H1 (cell line): Measurements from ENCODE around the gene CELSR3. TPM values are rescaled to one million over a fixed set of nuclear protein-coding genes. Genes with fewer than 3 reads are reported as not detected.

Experiments used
- ASH2L ChIP-seq: fragments of 200-600, 300-600 bp; sonication (generic); IDR thresholded peaks from one replicate; pipeline ENCODE4 v1.7.1; 2017; ENCODE audit warnings: low read length
- JUN ChIP-seq: IDR thresholded peaks from 2 replicates; pipeline ENCODE4 v1.6.1; 2011; ENCODE audit warnings: low read depth, mild to moderate bottlenecking, improper control_type of control experiment, low read length
- NRF1 ChIP-seq: IDR thresholded peaks from 2 replicates; pipeline ENCODE4 v1.6.1; 2011; ENCODE audit warnings: mild to moderate bottlenecking, low read depth, low read length, improper control_type of control experiment
- YY1 ChIP-seq: IDR thresholded peaks from 2 replicates; pipeline ENCODE4 v1.6.1; 2011; ENCODE audit warnings: low read depth, mild to moderate bottlenecking, low read length
- polyA plus RNA-seq, 7 experiments: library from polyadenylated mRNA; depleted of rRNA in 3 of 7; stranded (reverse) in 5 of 7; unstranded in 2 of 7; fragments of >200 nt in 5 of 7; fragments of 200-250 nt in 2 of 7; gene quantifications; 1 replicate in 5 of 7; 2 replicates in 1 of 7; 4 replicates in 1 of 7; pipeline versions ENCODE4 v1.2.1 to v1.2.3, GENCODE V29; 2011 to 2013; ENCODE audit warnings: missing spikeins in 2 of 7, mixed read lengths in 2 of 7
- total RNA-seq: library from RNA; stranded (reverse); fragmentation: NEBNext Ultra II Directional; extraction: Animal tissue kit (Norgen Biotek cat#: 25700); gene quantifications from 2 replicates; pipeline ENCODE4 v1.2.1, GENCODE V29; 2021
- TF ChIP-seq, protein P1 (sequence below): fragments of 300-600 bp; sonication (generic); IDR thresholded peaks from 2 replicates; pipeline ENCODE4 v1.7.1; 2012; ENCODE audit warnings: low read length, moderate library complexity, mild to moderate bottlenecking, inconsistent platforms; ENCODE audit not compliant: insufficient replicate concordance

CELSR3 gene
- total and polyA plus RNA-seq, 2 of the 8 experiments (the other 6 are each of a cell fraction or from before 2014, with no cell fraction given) = 11.6 to 29.5 TPM

DNA sequence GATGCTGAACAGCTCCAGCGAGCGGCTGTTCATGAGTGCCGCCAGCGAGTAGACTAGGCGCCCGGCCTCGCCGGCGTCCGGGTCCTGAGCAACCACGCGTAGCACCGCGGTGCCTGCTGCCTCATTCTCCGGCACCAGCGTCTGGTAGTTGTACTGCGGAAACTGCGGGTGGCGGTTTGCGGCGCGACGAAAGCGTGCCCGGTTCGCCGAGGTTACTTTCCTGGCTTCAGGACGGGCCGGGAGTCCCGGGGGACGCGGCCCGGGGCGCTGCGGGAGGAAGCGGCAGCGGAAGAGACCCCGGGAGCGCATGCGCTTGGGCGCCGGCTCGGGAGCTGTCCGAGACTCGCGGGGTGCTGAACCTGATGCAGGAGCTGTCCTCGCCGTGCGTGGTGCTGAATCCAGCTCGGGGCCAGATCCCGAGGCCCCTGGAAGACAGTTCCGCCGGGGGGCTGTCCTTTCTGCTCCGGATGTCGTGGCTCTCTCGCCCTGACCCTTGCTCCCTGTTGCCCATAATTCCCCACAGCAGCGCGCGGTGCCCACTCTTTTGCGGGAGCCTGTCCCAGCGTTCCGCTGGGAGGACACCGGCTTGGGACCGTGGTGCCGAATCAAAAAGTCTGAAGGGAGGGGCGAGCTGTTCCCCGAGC, 1.1 kb downstream of the CELSR3 start (continued):
- TF ChIP-seq, protein P1, sequence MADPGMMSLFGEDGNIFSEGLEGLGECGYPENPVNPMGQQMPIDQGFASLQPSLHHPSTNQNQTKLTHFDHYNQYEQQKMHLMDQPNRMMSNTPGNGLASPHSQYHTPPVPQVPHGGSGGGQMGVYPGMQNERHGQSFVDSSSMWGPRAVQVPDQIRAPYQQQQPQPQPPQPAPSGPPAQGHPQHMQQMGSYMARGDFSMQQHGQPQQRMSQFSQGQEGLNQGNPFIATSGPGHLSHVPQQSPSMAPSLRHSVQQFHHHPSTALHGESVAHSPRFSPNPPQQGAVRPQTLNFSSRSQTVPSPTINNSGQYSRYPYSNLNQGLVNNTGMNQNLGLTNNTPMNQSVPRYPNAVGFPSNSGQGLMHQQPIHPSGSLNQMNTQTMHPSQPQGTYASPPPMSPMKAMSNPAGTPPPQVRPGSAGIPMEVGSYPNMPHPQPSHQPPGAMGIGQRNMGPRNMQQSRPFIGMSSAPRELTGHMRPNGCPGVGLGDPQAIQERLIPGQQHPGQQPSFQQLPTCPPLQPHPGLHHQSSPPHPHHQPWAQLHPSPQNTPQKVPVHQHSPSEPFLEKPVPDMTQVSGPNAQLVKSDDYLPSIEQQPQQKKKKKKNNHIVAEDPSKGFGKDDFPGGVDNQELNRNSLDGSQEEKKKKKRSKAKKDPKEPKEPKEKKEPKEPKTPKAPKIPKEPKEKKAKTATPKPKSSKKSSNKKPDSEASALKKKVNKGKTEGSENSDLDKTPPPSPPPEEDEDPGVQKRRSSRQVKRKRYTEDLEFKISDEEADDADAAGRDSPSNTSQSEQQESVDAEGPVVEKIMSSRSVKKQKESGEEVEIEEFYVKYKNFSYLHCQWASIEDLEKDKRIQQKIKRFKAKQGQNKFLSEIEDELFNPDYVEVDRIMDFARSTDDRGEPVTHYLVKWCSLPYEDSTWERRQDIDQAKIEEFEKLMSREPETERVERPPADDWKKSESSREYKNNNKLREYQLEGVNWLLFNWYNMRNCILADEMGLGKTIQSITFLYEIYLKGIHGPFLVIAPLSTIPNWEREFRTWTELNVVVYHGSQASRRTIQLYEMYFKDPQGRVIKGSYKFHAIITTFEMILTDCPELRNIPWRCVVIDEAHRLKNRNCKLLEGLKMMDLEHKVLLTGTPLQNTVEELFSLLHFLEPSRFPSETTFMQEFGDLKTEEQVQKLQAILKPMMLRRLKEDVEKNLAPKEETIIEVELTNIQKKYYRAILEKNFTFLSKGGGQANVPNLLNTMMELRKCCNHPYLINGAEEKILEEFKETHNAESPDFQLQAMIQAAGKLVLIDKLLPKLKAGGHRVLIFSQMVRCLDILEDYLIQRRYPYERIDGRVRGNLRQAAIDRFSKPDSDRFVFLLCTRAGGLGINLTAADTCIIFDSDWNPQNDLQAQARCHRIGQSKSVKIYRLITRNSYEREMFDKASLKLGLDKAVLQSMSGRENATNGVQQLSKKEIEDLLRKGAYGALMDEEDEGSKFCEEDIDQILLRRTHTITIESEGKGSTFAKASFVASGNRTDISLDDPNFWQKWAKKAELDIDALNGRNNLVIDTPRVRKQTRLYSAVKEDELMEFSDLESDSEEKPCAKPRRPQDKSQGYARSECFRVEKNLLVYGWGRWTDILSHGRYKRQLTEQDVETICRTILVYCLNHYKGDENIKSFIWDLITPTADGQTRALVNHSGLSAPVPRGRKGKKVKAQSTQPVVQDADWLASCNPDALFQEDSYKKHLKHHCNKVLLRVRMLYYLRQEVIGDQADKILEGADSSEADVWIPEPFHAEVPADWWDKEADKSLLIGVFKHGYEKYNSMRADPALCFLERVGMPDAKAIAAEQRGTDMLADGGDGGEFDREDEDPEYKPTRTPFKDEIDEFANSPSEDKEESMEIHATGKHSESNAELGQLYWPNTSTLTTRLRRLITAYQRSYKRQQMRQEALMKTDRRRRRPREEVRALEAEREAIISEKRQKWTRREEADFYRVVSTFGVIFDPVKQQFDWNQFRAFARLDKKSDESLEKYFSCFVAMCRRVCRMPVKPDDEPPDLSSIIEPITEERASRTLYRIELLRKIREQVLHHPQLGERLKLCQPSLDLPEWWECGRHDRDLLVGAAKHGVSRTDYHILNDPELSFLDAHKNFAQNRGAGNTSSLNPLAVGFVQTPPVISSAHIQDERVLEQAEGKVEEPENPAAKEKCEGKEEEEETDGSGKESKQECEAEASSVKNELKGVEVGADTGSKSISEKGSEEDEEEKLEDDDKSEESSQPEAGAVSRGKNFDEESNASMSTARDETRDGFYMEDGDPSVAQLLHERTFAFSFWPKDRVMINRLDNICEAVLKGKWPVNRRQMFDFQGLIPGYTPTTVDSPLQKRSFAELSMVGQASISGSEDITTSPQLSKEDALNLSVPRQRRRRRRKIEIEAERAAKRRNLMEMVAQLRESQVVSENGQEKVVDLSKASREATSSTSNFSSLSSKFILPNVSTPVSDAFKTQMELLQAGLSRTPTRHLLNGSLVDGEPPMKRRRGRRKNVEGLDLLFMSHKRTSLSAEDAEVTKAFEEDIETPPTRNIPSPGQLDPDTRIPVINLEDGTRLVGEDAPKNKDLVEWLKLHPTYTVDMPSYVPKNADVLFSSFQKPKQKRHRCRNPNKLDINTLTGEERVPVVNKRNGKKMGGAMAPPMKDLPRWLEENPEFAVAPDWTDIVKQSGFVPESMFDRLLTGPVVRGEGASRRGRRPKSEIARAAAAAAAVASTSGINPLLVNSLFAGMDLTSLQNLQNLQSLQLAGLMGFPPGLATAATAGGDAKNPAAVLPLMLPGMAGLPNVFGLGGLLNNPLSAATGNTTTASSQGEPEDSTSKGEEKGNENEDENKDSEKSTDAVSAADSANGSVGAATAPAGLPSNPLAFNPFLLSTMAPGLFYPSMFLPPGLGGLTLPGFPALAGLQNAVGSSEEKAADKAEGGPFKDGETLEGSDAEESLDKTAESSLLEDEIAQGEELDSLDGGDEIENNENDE = no peak
- TF ChIP-seq NRF1 (peak; percentile 82), JUN (no peak), ASH2L (peak; percentile 37), YY1 (peak; percentile 37; the same call in 1 of the 2 replicates)
